Measurements from ENCODE around the gene USP24.

The USP24 gene

GRCh38 chr1:55061000-55061705, 154.0 kb downstream of the USP24 start:
- no peak for DNase-seq (ENCODE audit: low read depth)
- no peak overlapping the region for H3K4me3 ChIP-seq (ENCODE audit: low read depth, low read length)

- DNase-seq (ENCODE audit: low read depth) = no peak
Observed at GRCh38 chr1:55060133-55060999, 154.8 kb downstream of the USP24 start.

GRCh38 chr1:55059302-55060132, 155.6 kb downstream of the USP24 start:
- no peak overlapping the region for H3K4me3 ChIP-seq (ENCODE audit: low read depth, low read length)
- no peak for DNase-seq (ENCODE audit: low read depth)

More at GRCh38 chr1:55060133-55060999, 154.8 kb downstream of the USP24 start:
- H3K4me3 ChIP-seq (ENCODE audit: low read depth, low read length) = no peak overlapping the region

GRCh38 chr1:55057956-55058298, 157.2 kb downstream of the USP24 start:
- H3K4me3 ChIP-seq (ENCODE audit: low read depth, low read length) = no peak overlapping the region
- DNase-seq (ENCODE audit: low read depth) = no peak

- H3K4me3 ChIP-seq (ENCODE audit: low read depth, low read length) = no peak overlapping the region
- DNase-seq (ENCODE audit: low read depth) = no peak
Observed at GRCh38 chr1:55057270-55057955, 157.8 kb downstream of the USP24 start.

GRCh38 chr1:55056632-55056992, 158.6 kb downstream of the USP24 start:
- DNase-seq (ENCODE audit: low read depth) = no peak

GRCh38 chr1:55055951-55056631, 159.1 kb downstream of the USP24 start:
- no peak for DNase-seq (ENCODE audit: low read depth)
- H3K4me3 ChIP-seq (ENCODE audit: low read depth, low read length) = no peak overlapping the region

More at GRCh38 chr1:55056632-55056992, 158.6 kb downstream of the USP24 start:
- H3K4me3 ChIP-seq (ENCODE audit: low read depth, low read length) = no peak overlapping the region

- no peak overlapping the region for H3K4me3 ChIP-seq (ENCODE audit: low read depth, low read length)
- DNase-seq (ENCODE audit: low read depth) = no peak
Observed at GRCh38 chr1:55055084-55055882, 159.9 kb downstream of the USP24 start.

GRCh38 chr1:55054396-55054795, 160.8 kb downstream of the USP24 start:
- no peak for DNase-seq (ENCODE audit: low read depth)
- H3K4me3 ChIP-seq (ENCODE audit: low read depth, low read length) = no peak overlapping the region

- DNase-seq (ENCODE audit: low read depth) = no peak
- H3K4me3 ChIP-seq (ENCODE audit: low read depth, low read length) = no peak overlapping the region
Observed at GRCh38 chr1:55053265-55053954, 161.8 kb downstream of the USP24 start.

- no peak for DNase-seq (ENCODE audit: low read depth)
- no peak overlapping the region for H3K4me3 ChIP-seq (ENCODE audit: low read depth, low read length)
Observed at GRCh38 chr1:55052221-55053142, 162.7 kb downstream of the USP24 start.

GRCh38 chr1:55051621-55052020, 163.5 kb downstream of the USP24 start:
- H3K4me3 ChIP-seq (ENCODE audit: low read depth, low read length) = no peak overlapping the region
- DNase-seq (ENCODE audit: low read depth) = no peak

GRCh38 chr1:55051169-55051568, 164.0 kb downstream of the USP24 start:
- no peak for DNase-seq (ENCODE audit: low read depth)
- H3K4me3 ChIP-seq (ENCODE audit: low read depth, low read length) = no peak overlapping the region

- DNase-seq (ENCODE audit: low read depth) = peak; percentile 47
- H3K4me3 ChIP-seq (ENCODE audit: low read depth, low read length) = no peak overlapping the region
Observed at GRCh38 chr1:55050283-55050682, 164.9 kb downstream of the USP24 start.

- no peak for DNase-seq (ENCODE audit: low read depth)
- no peak overlapping the region for H3K4me3 ChIP-seq (ENCODE audit: low read depth, low read length)
Observed at GRCh38 chr1:55049914-55050278, 165.3 kb downstream of the USP24 start.

GRCh38 chr1:55049271-55049913, 165.8 kb downstream of the USP24 start:
- no peak overlapping the region for H3K4me3 ChIP-seq (ENCODE audit: low read depth, low read length)
- no peak for DNase-seq (ENCODE audit: low read depth)

Measured in skeletal muscle cell (primary cell).